ENCODE data around the gene C2orf68. TPM values are rescaled to one million over a fixed set of nuclear protein-coding genes. Genes with fewer than 3 reads are reported as not detected.
"Not testable (repeated sequence)": the region's sequence is repeated elsewhere in the genome, so short reads cannot be mapped to it uniquely, and the experiment has no call there.

The C2orf68 gene
- total RNA-seq, 2 experiments from 2014 or later = 29.3 to 31.0 TPM

GRCh38 chr2:85596026-85596333 is 15.9 kb downstream of the C2orf68 start:
- no peaks in the 10 kb centered on the region for H3K27me3 Mint-ChIP-seq (ENCODE audit: low read depth)
- H3K4me1 Mint-ChIP-seq (ENCODE audit: low read depth) = peaks cover 31% of the 10 kb centered on the region
- intact Hi-C loops (cut with micrococcal nuclease) = no loop called here
- H3K36me3 Mint-ChIP-seq (ENCODE audit: low read depth) = peaks cover 5% of the 10 kb centered on the region
- peak; percentile 26 for DNase-seq
- CTCF ChIA-PET = interaction anchor here (0.6 to 2.4 kb wide), 5 partner anchors 9 to 293 kb away, joined by 3 to 11 read pairs (median 5); no protein-coding TSS in a partner anchor
- H3K9me3 Mint-ChIP-seq = no peaks in the 10 kb centered on the region
- peak overlapping the region; percentile 92 for H3K27ac Mint-ChIP-seq
- peak overlapping the region; percentile 97 for H3K4me3 Mint-ChIP-seq

GRCh38 chr2:85595301-85596025 is 16.4 kb downstream of the C2orf68 start, which contains the start of gene RNF181:
Gene RNF181, plus strand, starts transcription at chr2:85595745. Its CDS starts 19 bp downstream, at chr2:85595764.
- peaks cover 5% of the 10 kb centered on the region for H3K36me3 Mint-ChIP-seq (ENCODE audit: low read depth)
- intact Hi-C loops (cut with micrococcal nuclease) = loop anchor here (1.0 kb wide), 2 partner anchors 8 to 34 kb away; partner anchors contain the start of gene GGCX
- H3K9me3 Mint-ChIP-seq = no peaks in the 10 kb centered on the region
- H3K27me3 Mint-ChIP-seq (ENCODE audit: low read depth) = no peaks in the 10 kb centered on the region
- peaks cover 31% of the 10 kb centered on the region for H3K4me1 Mint-ChIP-seq (ENCODE audit: low read depth)
- H3K4me3 Mint-ChIP-seq = peak within 1 kb of the TSS; percentile 97
- DNase-seq = peak; percentile 96
- peak within 1 kb of the TSS; percentile 92 for H3K27ac Mint-ChIP-seq
- CTCF ChIA-PET = interaction anchor here (0.6 to 2.4 kb wide), 7 partner anchors 10 to 294 kb away, joined by 3 to 11 read pairs (median 4); no protein-coding TSS in a partner anchor

DNA sequence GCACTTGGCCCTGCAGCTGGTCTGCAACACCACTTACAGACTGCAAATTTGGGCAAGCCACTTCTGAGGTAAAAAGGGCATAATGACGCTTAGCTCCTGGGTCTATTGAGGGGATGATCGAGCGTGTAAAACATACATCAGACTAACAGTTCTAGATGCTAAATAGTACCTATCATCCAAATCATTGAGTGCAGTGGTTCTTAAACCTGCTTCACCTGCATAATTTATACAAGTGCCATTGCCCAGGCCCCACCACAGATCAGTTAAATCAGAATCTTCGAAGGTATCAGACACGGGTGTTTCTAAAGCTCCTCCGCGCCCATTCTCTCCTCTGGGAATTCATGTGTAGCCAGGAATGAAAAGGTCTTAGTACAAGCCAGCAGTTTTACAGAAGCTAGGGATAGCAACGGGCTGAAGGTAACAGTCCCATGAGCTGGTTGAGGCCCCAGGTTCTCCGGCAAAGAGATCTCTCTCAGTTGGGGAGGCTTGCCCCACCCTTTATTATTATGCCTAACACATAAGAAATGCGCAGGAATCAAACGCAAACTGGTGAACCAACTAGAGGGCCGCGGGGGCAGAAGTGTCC is 17.1 kb downstream of the C2orf68 start:
- CTCF ChIA-PET = interaction anchor here (0.6 to 2.4 kb wide), 6 partner anchors 10 to 171 kb away, joined by 3 to 11 read pairs (median 4); no protein-coding TSS in a partner anchor
- no peaks in the 10 kb centered on the region for H3K9me3 Mint-ChIP-seq
- peaks cover 5% of the 10 kb centered on the region for H3K36me3 Mint-ChIP-seq (ENCODE audit: low read depth)
- H3K4me3 Mint-ChIP-seq = peak overlapping the region; percentile 97
- H3K27me3 Mint-ChIP-seq (ENCODE audit: low read depth) = no peaks in the 10 kb centered on the region
- intact Hi-C loops (cut with micrococcal nuclease) = loop anchor here (1.0 kb wide), 3 partner anchors 8 to 34 kb away; partner anchors contain the start of genes GGCX and VAMP5
- peaks cover 31% of the 10 kb centered on the region for H3K4me1 Mint-ChIP-seq (ENCODE audit: low read depth)
- peak overlapping the region; percentile 92 for H3K27ac Mint-ChIP-seq
- no peak for DNase-seq

GRCh38 chr2:85593023-85593422 is 18.8 kb downstream of the C2orf68 start:
- H3K27ac Mint-ChIP-seq = peak overlapping the region; percentile 12
- no peak for DNase-seq
- CTCF ChIA-PET = interaction anchor here (0.6 to 1.2 kb wide), 2 partner anchors 19 to 235 kb away, joined by 3 to 4 read pairs; partner anchors contain the start of gene C2orf68
- H3K4me3 Mint-ChIP-seq = no peak overlapping the region
- no peaks in the 10 kb centered on the region for H3K9me3 Mint-ChIP-seq
- intact Hi-C loops (cut with micrococcal nuclease) = no loop called here
- H3K27me3 Mint-ChIP-seq (ENCODE audit: low read depth) = no peaks in the 10 kb centered on the region
- H3K4me1 Mint-ChIP-seq (ENCODE audit: low read depth) = peaks cover 31% of the 10 kb centered on the region
- H3K36me3 Mint-ChIP-seq (ENCODE audit: low read depth) = peaks cover 3% of the 10 kb centered on the region

DNA sequence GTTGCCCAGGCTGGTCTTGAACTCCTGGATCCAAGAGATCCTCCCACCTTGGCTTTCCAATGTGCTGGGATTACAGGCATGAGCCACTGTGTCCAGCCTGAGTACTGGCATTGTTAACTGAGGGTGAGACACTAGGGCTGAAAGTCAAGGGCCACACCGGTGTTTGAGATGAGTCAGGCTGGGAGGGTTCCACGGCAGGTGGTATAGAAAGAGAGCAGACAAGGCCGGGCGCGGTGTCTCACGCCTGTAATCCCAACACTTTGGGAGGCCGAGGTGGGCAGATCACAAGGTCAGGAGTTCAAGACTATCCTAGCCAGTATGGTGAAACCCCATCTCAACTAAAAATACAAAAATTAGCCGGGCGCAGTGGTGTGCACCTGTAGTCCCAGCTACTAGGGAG is 19.6 kb downstream of the C2orf68 start:
- peaks cover 32% of the 10 kb centered on the region for H3K4me1 Mint-ChIP-seq (ENCODE audit: low read depth)
- H3K36me3 Mint-ChIP-seq (ENCODE audit: low read depth); H3K9me3 Mint-ChIP-seq; intact Hi-C loops (cut with micrococcal nuclease); H3K4me3 Mint-ChIP-seq; CTCF ChIA-PET; H3K27me3 Mint-ChIP-seq (ENCODE audit: low read depth); H3K27ac Mint-ChIP-seq; DNase-seq: not testable (repeated sequence)

DNA sequence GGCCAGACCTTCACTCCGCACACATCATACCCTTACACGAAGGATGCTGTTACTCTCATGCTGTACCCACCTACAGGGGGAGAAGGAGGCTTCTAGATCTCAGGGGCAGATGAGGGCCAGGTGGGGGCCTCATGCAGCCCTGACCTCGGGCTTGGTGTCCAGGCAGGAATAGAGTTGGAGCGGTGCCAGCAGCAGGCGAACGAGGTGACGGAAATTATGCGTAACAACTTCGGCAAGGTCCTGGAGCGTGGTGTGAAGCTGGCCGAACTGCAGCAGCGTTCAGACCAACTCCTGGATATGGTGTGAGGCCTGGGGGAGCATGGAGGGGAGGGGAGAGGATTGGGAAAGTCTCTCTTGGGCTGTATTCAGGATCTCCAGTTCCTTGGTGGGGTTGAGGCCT is 20.3 kb downstream of the C2orf68 start:
- no peak for DNase-seq
- CTCF ChIA-PET = no interaction called here
- intact Hi-C loops (cut with micrococcal nuclease) = no loop called here
- Mint-ChIP-seq H3K36me3 (ENCODE audit: low read depth) (peaks cover 3% of the 10 kb centered on the region), H3K27ac (no peak overlapping the region), H3K27me3 (ENCODE audit: low read depth) (no peaks in the 10 kb centered on the region), H3K4me3 (no peak overlapping the region), H3K4me1 (ENCODE audit: low read depth) (peaks cover 28% of the 10 kb centered on the region), H3K9me3 (no peaks in the 10 kb centered on the region)

- Mint-ChIP-seq H3K27ac (no peak overlapping the region), H3K36me3 (ENCODE audit: low read depth) (peaks cover 3% of the 10 kb centered on the region), H3K27me3 (ENCODE audit: low read depth) (no peaks in the 10 kb centered on the region), H3K4me1 (ENCODE audit: low read depth) (peaks cover 25% of the 10 kb centered on the region), H3K4me3 (no peak overlapping the region), H3K9me3 (no peaks in the 10 kb centered on the region)
- intact Hi-C loops (cut with micrococcal nuclease) = no loop called here
- CTCF ChIA-PET = no interaction called here
- DNase-seq = no peak
These were observed 20.9 kb downstream of the C2orf68 start for GRCh38 chr2:85590950-85591349.

DNA sequence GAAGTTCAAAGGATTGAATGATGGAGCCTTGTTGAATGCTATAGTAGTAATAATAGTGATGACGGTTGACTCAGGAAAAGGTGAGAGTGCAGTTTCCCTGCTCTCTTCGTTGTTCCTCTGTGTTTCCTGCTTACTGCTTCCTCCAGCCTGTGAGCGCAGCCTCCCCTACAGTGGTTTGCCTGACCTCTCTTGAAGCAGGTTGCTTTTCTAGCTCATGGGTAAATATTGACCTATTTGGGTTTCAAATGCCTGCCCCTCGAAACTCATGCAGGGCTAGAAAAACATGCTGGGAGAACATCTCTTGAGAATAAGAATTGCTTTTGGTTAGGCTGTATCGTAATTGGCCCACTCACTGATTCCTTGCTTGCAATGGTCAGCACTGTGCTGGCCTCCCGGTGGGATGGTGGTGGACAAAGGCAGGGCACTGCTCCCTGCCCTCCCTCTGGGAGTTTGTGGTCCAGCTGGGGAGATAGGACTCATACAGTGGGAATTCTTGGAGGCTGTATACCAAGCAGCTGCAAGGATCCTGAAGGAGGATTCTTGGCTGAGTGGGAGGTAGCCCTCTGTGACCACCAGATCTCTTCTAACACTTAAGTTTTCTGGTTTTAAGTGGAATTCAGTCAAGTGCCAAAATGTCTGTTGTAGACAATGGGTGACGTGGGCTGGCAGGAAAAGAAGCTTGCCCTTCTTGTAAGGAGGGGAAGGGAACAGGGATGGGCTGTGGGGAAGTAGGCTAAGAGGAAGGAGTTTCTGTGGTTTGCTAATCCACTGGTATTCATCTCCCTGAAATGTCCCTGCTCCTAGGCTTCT is 21.7 kb downstream of the C2orf68 start:
- Mint-ChIP-seq H3K36me3 (ENCODE audit: low read depth) (no peaks in the 10 kb centered on the region), H3K27ac (no peak overlapping the region), H3K4me1 (ENCODE audit: low read depth) (peaks cover 28% of the 10 kb centered on the region), H3K4me3 (no peak overlapping the region), H3K9me3 (no peaks in the 10 kb centered on the region), H3K27me3 (ENCODE audit: low read depth) (no peaks in the 10 kb centered on the region)
- intact Hi-C loops (cut with micrococcal nuclease) = no loop called here
- DNase-seq = no peak
- CTCF ChIA-PET = no interaction called here

GRCh38 chr2:85589181-85589580 is 22.7 kb downstream of the C2orf68 start:
- H3K27me3 Mint-ChIP-seq (ENCODE audit: low read depth) = no peaks in the 10 kb centered on the region
- H3K4me3 Mint-ChIP-seq = no peak overlapping the region
- no peaks in the 10 kb centered on the region for H3K9me3 Mint-ChIP-seq
- DNase-seq = no peak
- no peak overlapping the region for H3K27ac Mint-ChIP-seq
- H3K36me3 Mint-ChIP-seq (ENCODE audit: low read depth) = no peaks in the 10 kb centered on the region
- intact Hi-C loops (cut with micrococcal nuclease) = no loop called here
- peaks cover 23% of the 10 kb centered on the region for H3K4me1 Mint-ChIP-seq (ENCODE audit: low read depth)
- CTCF ChIA-PET = interaction anchor here (0.6 kb wide), 1 partner anchor 640 kb away, joined by 3 read pairs; no protein-coding TSS in a partner anchor

GRCh38 chr2:85588645-85589044 is 23.2 kb downstream of the C2orf68 start:
- intact Hi-C loops (cut with micrococcal nuclease) = no loop called here

DNA sequence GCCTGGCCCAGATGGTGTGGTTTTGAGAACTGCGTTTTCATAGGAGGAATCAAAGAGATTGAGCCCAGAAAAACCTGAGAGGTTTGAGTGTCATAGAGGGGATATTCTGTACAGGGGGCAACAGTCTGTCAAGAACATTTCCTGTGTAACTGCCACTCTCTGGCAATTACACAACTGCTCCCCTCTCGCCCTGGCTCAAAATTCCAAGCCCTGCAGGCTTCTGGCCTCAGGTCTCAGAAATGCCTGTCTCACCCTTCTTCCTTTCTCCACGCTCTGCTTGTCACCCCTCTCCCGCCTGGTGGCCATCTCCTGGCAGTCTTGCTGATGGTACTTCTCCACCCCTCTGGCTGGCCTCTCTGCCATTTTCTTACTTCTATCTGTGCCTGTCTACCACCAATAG is 23.6 kb downstream of the C2orf68 start:
- intact Hi-C loops (cut with micrococcal nuclease) = no loop called here
- no peak for DNase-seq
- Mint-ChIP-seq H3K4me3 (no peak overlapping the region), H3K27me3 (ENCODE audit: low read depth) (no peaks in the 10 kb centered on the region), H3K9me3 (no peaks in the 10 kb centered on the region), H3K36me3 (ENCODE audit: low read depth) (peaks cover 2% of the 10 kb centered on the region), H3K4me1 (ENCODE audit: low read depth) (peaks cover 27% of the 10 kb centered on the region), H3K27ac (no peak overlapping the region)
- CTCF ChIA-PET = interaction anchor here (0.6 to 1.2 kb wide), 2 partner anchors 12 to 639 kb away, joined by 3 to 4 read pairs; no protein-coding TSS in a partner anchor

More at GRCh38 chr2:85588645-85589044, 23.2 kb downstream of the C2orf68 start:
- Mint-ChIP-seq H3K27me3 (ENCODE audit: low read depth) (no peaks in the 10 kb centered on the region), H3K4me1 (ENCODE audit: low read depth) (peaks cover 23% of the 10 kb centered on the region), H3K27ac (no peak overlapping the region), H3K4me3 (no peak overlapping the region), H3K36me3 (ENCODE audit: low read depth) (peaks cover under 1% of the 10 kb centered on the region), H3K9me3 (no peaks in the 10 kb centered on the region)
- no peak for DNase-seq
- CTCF ChIA-PET = interaction anchor here (0.6 kb wide), 1 partner anchor 639 kb away, joined by 3 read pairs; no protein-coding TSS in a partner anchor

DNA sequence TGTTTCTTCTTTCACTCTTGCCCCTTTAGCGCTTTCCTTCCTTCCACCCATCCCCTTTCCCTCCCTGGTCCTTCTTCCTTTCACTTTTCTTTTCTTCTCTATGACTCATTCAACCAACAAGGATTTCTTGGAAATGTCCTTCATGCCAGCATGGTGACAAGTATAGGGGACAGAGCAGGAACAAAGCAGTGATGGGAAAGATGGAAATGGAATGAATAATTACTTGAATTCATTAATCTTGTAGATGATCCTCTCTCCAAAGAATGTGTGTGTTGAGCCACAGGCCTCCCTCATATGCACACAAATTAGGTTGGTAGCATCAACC is 26.1 kb downstream of the C2orf68 start:
- peak overlapping the region; percentile 79 for H3K4me3 Mint-ChIP-seq
- no peaks in the 10 kb centered on the region for H3K27me3 Mint-ChIP-seq (ENCODE audit: low read depth)

More for the DNA sequence above, 26.1 kb downstream of the C2orf68 start:
- Mint-ChIP-seq H3K27ac (peak overlapping the region; percentile 83), H3K36me3 (ENCODE audit: low read depth) (peaks cover 7% of the 10 kb centered on the region), H3K9me3 (no peaks in the 10 kb centered on the region), H3K4me1 (ENCODE audit: low read depth) (peaks cover 37% of the 10 kb centered on the region)
- no peak for DNase-seq
- CTCF ChIA-PET = interaction anchor here (1.3 to 1.4 kb wide), 2 partner anchors 17 to 34 kb away, joined by 3 to 4 read pairs; partner anchors contain the start of gene TMEM150A
- intact Hi-C loops (cut with micrococcal nuclease) = loop anchor here (1.0 to 2.0 kb wide), 4 partner anchors 8 to 47 kb away; partner anchors contain the start of genes C2orf68, MAT2A, TMEM150A and VAMP8

Data from activated naive CD4-positive, alpha-beta T cell treated with anti-CD3 and anti-CD28 coated beads for 36 hours (primary cell).